ENCODE measurements around the gene TMEM243.
"Not testable (repeated sequence)": the region's sequence is repeated elsewhere in the genome, so short reads cannot be mapped to it uniquely, and the experiment has no call there.

TMEM243 gene

DNA sequence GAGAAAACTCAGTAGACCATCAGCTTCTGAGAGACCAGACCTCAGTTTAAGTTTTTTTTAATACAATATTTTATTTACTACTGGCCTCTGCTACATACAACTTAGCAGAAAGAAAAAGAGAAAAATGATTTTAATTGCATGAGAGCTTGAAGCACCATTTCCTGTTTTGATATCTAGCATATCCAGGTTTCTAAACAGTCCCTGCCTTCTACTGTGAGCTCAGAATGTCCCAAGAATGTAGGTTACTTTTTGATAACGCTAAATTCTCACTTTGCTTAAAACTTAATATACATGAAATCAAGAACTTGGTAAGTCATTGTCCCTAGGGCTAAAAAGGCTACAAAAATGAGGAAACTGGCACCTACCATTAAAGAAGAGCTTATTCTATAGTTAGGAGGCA, 7.0 kb downstream of the TMEM243 start:
- DNase-seq (ENCODE audit: low read depth in 3 of 3) = no peak

DNA sequence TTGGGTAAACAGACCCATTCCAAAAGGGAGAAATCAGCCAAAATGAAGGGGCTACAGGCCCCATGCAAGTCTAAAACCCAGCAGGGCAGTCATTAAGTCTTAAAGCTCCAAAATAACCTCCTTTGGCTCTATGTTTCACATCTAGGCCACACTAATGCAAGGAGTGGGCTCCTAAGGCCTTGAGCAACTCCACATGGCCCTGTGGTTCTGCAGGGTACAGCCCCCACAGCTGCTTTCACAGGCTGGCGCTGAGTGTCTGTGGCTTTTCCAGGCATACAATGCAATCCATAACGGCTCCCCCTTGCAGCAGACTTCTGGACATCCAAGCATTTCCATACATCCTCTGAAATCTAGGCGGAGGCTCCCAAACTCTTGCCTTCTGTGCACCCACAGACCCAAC, 9.0 kb downstream of the TMEM243 start:
- no peak for DNase-seq (ENCODE audit: low read depth in 3 of 3)

DNA sequence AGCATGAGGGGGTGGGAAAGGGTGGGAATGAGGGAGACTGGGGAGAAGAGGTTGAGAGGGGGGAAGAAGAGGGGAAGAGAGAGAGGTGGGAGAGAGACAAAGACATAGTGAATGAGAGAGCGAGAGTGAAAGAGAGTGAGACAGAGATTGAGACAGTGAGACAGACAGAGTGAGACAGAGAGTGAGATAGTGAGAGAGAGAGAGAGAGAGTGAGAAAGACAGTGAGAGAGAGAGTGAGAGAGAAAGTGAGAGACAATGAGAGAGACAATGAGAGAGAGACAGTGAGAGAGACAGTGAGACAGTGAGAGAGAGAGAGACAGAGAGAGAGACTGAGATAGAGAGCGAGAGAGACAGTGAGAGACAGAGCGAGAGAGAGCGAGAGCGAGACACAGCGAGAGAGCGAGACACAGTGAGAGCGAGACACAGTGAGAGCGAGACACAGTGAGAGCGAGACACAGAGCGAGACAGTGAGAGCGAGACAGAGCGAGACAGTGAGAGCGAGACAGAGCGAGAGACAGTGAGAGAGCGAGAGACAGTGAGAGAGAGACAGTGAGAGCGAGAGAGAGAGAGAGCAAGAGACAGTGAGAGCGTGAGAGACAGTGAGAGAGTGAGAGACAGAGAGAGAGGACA, 10.1 kb downstream of the TMEM243 start:
- DNase-seq (ENCODE audit: low read depth in 3 of 3) = no peak

DNA sequence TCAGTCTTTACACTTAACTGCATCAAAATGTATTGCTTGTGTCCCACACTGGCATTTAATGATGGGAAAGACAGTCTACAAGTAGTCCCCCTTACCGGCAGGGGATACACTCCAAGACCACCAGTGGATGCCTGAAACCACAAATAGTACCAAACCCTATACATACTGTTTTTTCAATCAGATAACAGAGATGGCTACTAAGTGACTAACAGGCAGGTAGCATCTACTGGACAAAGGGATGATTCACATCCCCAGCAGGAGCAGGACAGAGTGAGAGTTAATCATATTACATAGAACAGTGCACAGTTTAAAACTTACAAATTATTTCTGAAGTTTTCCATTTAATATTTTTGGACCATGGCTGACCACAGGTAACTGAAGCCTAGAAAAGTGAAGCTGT, 13.2 kb downstream of the TMEM243 start:
- no peak for DNase-seq (ENCODE audit: low read depth in 3 of 3)

DNA sequence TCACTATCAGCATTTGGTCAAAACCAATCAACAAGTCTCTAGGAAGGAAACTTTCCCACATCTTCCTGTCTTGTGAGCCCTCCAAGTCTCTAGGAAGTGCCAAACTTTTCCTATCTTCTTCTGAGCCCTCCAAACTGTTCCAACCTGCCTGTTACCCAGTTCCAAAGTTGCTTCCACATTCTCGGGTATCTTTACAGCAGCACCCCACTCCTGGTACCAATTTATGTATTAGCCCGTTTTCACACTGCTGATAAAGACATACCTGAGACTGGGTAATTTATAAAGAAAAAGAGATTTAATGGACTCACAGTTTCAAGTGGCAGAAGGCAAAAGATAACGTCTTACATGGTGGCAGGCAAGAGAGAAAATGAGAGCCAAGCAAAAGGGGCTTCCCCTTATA, 13.8 kb downstream of the TMEM243 start:
- not testable (repeated sequence) for DNase-seq (ENCODE audit: low read depth in 3 of 3)

DNA sequence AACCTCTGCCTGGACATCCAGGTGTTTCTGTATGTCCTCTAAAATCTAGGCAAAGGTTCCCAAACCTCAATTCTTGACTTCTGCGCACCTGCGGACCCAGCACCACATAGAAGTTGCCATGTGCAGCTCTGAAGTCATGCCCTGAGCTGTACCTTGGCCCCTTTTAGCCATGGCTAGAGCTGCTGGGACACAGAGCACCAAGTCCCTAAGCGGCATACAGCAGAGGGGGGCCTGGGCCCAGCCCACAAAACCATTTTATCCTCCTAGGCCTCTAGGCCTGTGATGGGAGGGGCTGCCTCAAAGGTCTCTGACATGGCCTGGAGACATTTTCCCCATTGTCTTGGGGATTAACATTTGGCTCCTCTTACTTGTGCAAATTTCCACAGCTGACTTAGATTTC, 14.6 kb downstream of the TMEM243 start:
- DNase-seq (ENCODE audit: low read depth in 3 of 3) = no peak

DNA sequence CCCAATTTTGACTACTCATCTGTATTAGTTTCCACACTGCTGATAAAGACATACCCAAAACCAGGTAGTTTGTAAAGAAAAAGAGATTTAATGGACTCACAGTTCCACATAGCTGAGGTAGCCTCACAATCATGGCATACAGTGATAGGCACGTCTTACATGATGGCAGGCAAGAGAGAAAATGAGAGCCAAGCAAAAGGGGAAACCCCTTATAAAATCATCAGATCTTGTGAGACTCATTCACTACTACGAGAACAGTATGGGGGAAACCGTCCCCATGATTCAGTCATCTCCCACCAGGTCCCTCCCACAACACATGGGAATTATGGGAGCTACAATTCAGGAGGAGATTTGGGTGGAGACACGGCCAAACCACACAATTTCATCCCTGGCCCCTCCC, 15.6 kb downstream of the TMEM243 start:
- not testable (repeated sequence) for DNase-seq (ENCODE audit: low read depth in 3 of 3)

DNA sequence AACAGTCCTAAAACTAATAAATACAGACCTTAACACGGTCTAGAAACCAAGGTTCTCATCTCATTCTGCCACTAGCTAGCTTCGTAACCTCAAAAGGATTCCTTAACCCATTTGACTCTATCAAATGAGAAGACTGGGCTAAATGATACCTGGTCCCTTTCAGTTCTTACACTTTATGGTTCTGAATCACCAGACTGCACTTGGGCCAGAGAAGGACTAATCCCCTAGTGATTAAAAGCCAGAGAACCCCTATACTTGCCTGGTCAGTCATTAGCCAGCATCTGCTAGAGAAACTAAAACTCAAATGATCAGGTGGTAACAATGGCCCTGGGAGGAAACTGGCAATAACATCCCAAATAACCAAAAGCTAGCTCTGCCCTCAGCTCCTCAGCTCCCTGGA, 16.8 kb downstream of the TMEM243 start:
- DNase-seq (ENCODE audit: low read depth in 3 of 3) = no peak

DNA sequence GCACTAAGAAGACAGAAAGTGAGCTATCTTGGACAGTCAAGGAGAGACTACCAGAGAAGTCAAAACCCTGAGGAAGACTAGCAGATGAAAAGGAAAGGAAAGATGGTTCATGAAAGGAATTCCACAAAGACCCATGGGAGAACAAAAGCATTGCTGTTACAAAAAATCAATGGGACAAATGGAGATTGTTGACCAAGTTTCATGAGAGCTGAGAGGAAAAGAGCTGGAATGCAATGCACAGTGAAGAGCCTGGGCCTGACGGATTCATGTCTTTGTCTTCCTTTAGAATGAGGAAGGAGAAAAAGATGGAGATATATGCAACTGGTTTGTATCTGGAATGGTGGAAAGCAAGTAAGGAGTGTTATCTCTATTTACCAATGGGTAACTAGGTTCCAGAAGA, 17.3 kb downstream of the TMEM243 start:
- no peak for DNase-seq (ENCODE audit: low read depth in 3 of 3)

DNA sequence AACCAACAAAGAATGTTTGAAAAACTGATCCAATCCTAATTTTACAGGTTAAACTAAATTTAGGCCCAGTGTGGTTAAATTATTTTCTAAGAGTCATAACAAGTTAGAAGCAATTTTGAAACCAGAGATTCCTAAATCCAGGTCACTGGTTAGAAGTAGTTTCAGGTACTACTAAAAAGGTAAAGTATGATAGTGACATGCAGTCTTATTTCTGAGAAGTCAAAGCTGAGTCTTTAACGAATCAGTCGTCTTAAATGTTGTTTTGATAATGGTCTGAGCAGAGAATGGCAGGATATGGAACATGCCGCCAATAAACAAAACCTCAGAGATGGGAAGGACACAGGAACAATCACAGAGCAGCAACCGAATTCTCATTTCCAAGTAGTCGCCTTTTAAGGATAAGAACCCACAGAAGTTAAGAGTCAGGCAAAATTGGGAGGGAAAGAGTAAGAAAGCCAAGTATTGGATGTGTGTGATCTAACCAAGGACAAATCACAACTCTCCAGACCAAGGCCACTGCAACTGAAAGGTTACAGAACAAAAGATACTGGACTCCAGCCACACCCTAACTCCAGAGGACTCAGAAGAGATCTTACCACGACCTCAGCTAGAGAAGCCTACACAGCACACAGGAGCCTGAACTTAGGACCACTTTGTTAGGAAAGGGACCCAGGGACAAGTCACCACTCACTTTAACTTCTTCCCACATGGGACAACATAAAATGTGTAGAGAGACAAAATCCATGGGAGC, 19.7 kb downstream of the TMEM243 start:
- no peak for DNase-seq (ENCODE audit: low read depth in 3 of 3)

DNA sequence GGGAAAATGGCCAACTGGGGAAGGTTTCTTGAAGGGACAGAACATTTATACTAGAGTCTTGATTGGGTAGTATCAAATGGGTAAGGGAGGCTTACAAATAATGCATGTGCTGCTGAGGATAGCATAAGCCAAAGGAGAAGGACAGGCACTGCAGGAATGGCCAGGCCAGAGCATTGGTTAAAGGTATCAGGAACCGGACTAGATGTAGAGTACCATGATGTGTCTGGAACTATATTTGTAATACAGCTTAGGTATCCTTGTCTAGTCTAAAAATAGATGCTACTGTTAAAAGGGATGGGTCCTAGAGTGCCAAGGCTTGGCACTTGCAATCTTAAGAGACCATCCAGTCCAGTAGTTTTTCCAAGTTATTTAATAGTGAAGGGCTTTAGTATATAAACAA, 20.3 kb downstream of the TMEM243 start:
- DNase-seq (ENCODE audit: low read depth in 3 of 3) = no peak

DNA sequence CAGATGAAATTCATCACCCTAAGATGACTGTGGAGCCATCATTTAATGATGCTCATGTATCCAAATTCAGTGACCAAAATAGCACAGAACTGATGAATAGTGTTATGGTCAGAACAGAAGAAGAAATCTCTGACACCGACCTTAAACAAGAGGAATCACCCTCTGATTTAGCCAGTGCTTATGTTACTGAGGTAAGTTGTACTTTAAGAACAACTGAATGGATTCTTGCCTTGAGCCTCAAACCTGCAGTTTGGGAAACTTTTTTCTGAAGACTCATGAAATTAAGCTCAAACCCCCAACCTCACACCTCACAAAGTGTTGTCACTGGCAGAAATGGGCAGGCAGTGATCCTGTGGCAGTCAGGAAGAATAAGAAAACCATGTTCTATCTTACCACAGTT, 25.6 kb downstream of the TMEM243 start:
- DNase-seq (ENCODE audit: low read depth in 3 of 3) = no peak

DNA sequence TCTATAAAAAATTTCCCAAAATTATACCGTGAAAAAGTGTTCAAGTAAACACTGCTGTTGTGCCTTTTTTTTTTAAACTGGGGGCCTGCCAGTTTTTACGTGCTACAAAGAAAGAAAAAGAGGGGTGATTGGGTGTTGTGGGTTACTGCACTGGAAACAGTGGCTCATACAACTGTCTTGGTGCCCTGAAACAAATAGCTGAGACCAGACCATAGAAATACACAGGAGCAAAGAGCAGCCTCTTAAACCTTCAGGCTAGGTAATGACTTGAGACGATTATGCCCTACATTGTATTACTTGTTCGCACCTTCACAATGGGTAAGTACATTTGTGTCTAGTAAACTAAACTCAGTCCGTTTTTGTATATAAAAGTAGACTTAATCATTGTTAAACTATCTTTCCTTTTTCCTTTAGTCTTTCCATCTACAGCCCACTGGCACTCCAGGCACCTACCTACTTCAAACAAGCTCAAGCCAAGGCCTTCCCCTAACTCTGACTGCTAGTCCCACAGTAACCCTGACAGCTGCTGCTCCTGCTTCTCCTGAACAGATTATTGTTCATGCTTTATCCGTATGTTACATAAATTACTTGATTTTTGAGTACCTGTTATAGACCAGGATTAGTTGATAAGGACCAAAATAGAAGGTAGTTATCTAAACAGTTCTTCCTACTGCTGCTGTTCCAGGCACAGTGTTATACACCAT, 26.6 kb downstream of the TMEM243 start:
- DNase-seq (ENCODE audit: low read depth in 3 of 3) = no peak

DNA sequence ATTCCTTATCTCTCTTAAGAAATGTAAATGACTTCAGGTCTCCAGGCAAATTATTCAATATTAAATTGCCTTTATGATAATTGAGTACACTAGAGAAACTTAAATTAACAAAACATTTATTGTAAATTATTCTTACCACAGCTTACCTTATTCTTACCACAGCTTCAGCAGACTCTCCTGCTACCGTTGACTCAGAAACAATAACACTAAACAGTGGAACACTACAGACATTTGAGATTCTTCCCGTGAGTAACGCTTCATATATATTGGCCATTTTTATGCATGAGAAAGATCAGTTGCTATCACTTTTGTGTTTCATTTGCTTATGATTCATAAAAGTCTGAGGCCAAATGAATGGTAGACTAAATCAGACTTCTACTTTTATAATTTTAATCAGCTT, 28.7 kb downstream of the TMEM243 start:
- no peak for DNase-seq (ENCODE audit: low read depth in 3 of 3)

DNA sequence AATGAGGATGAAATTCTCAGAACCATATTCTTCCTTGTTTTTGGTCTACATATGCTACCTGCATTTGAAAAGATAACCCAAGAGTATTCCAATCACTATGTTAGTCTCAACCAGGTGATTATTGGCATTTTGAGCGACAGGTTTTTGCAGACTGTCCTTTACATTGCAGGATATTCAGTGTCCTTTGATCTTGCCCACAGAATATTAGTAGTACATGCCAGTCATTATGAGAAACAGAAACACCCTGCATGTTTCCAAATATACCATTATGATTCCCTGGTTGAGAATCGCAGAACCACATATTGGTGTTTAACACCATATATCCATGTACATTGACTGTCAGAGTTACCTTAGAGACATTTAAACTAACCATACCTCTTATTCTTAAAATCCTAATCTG, 30.6 kb downstream of the TMEM243 start:
- no peak for DNase-seq (ENCODE audit: low read depth in 3 of 3)

DNA sequence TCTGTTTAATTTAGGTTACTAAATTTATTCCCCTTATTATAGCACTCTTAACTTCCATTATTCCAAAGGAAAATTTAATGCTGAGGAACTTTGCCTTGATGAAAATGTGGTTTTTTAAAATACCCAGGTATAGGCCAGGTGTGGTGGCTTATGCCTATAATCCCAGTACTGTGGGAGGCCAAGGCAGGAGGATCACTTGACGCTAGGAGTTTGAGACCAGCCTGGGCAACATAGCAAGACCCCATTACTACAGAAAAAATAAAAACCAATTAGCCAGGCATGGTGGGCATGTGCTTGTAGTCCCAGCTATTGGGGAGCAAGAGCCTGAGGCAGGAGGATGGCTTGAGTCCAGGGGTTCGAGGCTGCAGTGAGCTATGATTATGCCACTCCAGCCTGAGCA, 32.4 kb downstream of the TMEM243 start:
- DNase-seq (ENCODE audit: low read depth in 3 of 3) = no peak

DNA sequence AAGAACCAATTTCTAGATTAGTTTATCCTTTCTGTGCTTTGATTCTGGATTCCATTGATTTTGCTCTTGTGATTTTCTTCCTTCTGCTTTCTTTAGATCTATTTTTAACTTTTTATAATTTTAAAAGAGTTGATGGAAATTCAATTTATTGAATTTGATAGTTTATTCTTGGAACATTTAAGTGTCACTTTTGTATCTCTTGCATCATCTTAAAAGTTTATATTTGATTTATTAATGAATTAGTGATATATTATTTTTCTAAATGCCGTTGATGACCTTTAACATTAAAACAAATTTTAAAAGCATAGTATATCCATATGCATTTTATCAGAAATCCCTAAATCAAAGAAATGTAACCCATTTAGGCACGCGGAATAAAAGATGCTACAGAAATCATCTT, 40.4 kb downstream of the TMEM243 start:
- DNase-seq (ENCODE audit: low read depth in 3 of 3) = no peak

DNA sequence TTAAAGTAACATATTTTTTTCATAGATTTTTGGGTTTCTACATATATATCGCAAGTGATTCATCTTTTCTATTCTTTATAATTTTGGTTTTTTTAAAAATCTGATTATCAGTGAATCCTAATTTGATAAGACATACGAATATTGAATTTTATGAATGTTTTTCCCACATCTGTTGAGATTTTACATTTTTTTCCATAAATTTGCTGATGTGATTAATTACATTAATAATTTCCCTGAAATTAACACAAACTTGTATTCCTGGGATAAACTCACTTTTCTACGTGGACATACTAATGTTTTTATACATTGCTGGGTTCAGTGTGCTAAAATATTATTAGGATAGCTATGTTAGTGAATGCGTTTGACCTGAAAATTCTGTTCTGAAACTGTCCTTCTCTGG, 41.2 kb downstream of the TMEM243 start:
- no peak for DNase-seq (ENCODE audit: low read depth in 3 of 3)

DNA sequence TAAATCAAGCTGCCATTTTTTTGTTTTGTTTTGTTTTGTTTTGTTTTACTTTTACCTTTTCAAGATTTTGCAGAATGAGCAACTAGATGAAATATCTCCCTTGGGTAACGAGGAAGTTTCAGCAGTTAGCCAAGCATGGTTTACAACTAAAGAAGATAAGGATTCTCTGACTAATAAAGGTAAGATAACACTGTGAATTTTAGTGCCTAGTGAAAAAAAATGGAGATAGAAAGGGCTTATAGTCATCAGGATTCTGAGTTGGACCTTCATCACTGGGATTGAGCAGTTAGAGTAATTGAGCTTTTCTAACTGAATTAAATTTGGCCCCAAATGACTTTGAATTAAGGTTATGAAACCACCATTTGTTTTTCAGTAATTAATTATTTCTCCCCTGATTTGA, 46.1 kb downstream of the TMEM243 start:
- no peak for DNase-seq (ENCODE audit: low read depth in 3 of 3)

DNA sequence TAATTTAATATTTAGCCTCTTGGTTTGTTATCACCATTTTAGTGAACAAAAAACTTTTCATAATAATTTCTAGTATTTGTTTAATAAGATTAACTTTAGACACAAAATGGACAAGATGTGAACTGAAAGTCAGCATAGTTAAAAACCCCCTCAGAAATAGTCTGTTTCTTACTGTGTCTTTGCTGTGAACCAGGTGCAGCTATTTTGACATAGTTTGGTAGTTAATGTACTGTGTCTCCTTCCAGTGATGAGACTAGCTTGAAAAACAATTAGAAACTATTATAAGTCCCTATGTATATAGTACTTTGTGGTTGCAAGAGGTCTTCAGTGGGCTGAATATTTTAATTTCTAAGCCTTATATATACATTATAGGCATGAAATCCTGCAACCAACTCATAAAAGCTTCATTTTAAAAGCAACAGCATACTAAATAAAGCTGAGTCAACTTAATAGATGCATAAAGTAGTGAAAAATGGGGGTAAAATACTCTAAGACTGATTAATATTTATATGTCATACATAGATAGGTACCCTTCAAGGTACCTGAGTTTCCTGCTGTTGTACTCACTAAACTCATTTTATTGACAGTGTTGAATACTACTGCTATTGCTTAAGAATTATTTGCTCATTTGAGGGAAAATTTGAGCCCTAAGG, 48.1 kb downstream of the TMEM243 start:
- no peak for DNase-seq (ENCODE audit: low read depth in 3 of 3)

DNA sequence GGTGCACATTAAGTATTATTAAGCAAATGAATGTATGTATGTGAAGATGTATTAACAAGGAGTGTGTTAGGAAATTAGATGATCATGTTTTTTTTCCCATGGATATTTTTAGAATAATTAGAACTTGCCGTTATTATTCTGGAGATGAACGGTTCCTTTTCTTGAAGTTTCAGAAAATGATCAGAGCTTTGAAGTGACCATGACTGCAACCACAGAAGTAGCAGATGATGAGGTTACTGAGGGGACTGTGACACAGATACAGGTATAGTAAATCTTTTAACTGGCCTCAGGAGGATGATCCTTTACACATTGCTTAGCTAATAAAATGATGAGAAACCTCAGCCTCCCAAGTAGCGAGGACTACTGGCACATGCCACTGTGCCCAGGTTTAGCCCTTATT, 48.7 kb downstream of the TMEM243 start:
- DNase-seq (ENCODE audit: low read depth in 3 of 3) = no peak

DNA sequence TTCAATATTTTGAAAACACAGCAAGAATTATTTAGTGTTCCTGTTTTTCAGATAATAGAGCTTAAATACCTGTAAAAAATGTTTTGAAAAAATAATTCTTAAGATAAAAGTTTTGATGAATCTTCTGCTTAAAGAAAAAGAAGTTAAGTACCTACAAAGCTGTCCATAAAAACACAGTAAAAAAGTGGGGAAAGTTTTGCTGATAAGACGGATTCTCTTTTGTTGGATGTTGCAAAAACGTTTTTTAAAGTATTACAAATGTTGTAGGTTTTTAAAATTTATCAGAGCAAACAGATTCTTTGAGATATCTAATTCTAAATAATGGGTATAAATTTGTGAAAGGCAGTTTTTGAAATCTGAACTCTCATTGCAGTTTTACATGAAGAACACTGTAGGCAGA, 55.1 kb downstream of the TMEM243 start:
- no peak for DNase-seq (ENCODE audit: low read depth in 3 of 3)

DNA sequence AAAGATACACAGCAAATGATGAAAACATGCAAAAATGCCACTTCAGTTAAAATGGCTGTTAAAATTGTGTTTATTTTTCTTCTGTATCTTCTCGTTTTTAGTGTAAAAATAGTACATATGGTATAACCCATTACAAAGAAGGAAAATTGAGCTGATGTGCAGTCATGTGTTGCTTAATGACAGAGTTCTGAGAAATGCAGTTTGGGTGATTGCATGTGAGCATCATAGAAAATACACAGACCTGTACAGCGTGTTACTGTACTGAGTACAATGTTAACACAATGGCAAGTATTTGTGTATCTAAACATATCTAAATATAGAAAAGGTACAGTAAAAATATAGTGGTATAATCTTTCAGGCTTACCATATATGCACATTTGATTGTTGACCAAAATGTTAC, 60.0 kb downstream of the TMEM243 start:
- no peak for DNase-seq (ENCODE audit: low read depth in 3 of 3)
